Caco-2 (cell line): ENCODE data around the gene PHYHIPL. TPM values are rescaled to one million over a fixed set of nuclear protein-coding genes. Genes with fewer than 3 reads are reported as not detected.

Experiments used
- BruUV-seq: library from RNA; stranded (reverse); fragments of 400-500 nt; replicated peaks from 2 replicates; lab custom pipeline; 2021; lab: Mats Ljungman, UMichigan
- CTCF ChIA-PET: fragments of 300-600 bp; sonication (Branson Sonifier 250); formaldehyde crosslinking; loops from one replicate; lab custom pipeline; 2022; ENCODE audit warnings: antibody characterized with exemption; lab: Charles Lee
- POLR2A ChIA-PET: fragments of 300-600 bp; sonication (Branson Sonifier 250); formaldehyde crosslinking; loops from one replicate; lab custom pipeline; 2022; ENCODE audit warnings: antibody characterized with exemption; lab: Charles Lee
- DNase-seq, 2 experiments: peaks; one replicate each; pipeline versions ENCODE4 v3.0.0 to v3.0.0-alpha.2; 2020 to 2022
- H3K27me3 ChIP-seq: replicated peaks from 2 replicates; pipeline ENCODE4 v1.6.0; 2011; ENCODE audit warnings: low read length; ENCODE audit not compliant: control insufficient read depth, insufficient read depth
- H3K36me3 ChIP-seq: 2 replicates; pipeline ENCODE4 v1.5.1; 2011; ENCODE audit warnings: low read length; ENCODE audit not compliant: control insufficient read depth, insufficient read depth
- H3K4me1 ChIP-seq: fragments of 250-450 bp; sonication (Bioruptor Pico); 2 replicates; pipeline ENCODE4 v1.5.1; 2020; ENCODE audit warnings: mild to moderate bottlenecking
- H3K4me3 ChIP-seq: 2 replicates; pipeline ENCODE4 v1.5.1; 2011; ENCODE audit warnings: low read depth, mild to moderate bottlenecking, control low read depth, low read length
- H3K9me3 ChIP-seq: fragments of 250-450 bp; sonication (Bioruptor Pico); 2 replicates; pipeline ENCODE4 v1.5.1; 2020; ENCODE audit warnings: mild to moderate bottlenecking, moderate library complexity
- H3K27ac Mint-ChIP-seq: one replicate; pipeline ENCODE4 v1.8.0; 2022; ENCODE audit warnings: mixed read lengths; ENCODE audit not compliant: unreplicated experiment
- H3K27me3 Mint-ChIP-seq: one replicate; pipeline ENCODE4 v1.8.0; 2022; ENCODE audit warnings: mixed read lengths; ENCODE audit not compliant: insufficient read depth, unreplicated experiment
- H3K36me3 Mint-ChIP-seq: one replicate; pipeline ENCODE4 v1.8.0; 2022; ENCODE audit warnings: mild to moderate bottlenecking, mixed read lengths; ENCODE audit not compliant: insufficient read depth, unreplicated experiment
- H3K4me1 Mint-ChIP-seq: one replicate; pipeline ENCODE4 v1.8.0; 2022; ENCODE audit warnings: low read depth, mixed read lengths; ENCODE audit not compliant: unreplicated experiment
- H3K4me3 Mint-ChIP-seq: one replicate; pipeline ENCODE4 v1.8.0; 2022; ENCODE audit warnings: mild to moderate bottlenecking, moderate library complexity, mixed read lengths; ENCODE audit not compliant: unreplicated experiment
- H3K9me3 Mint-ChIP-seq: one replicate; pipeline ENCODE4 v1.8.0; 2022; ENCODE audit warnings: mixed read lengths; ENCODE audit not compliant: unreplicated experiment
- CTCF ChIP-seq, 2 experiments: fragments of 200-600 bp in 1 of 2; IDR thresholded peaks; 1 replicate in 1 of 2; 2 replicates in 1 of 2; pipeline versions ENCODE4 v1.5.1 to v1.8.0; 2011 to 2022; ENCODE audit warnings: antibody characterized with exemption in 1 of 2, control low read depth in 1 of 2, inconsistent platforms in 1 of 2, low read depth in 1 of 2, low read length in 1 of 2, mild to moderate bottlenecking in 1 of 2, moderate library complexity in 1 of 2; ENCODE audit not compliant: insufficient read depth in 1 of 2, severe bottlenecking in 1 of 2, unreplicated experiment in 1 of 2
- intact Hi-C: fragments of 100-400 bp; cut with micrococcal nuclease; formaldehyde crosslinking; loops from one replicate; pipeline ENCODE4 v1.10.0; 2022; ENCODE audit not compliant: unreplicated experiment
- total RNA-seq: library from RNA; stranded (reverse); gene quantifications from 2 replicates; pipeline ENCODE4 v1.2.3, GENCODE V29; 2022

PHYHIPL gene
- total RNA-seq, 1 experiment from 2014 or later = 48.1 TPM

- intact Hi-C loops = loop anchor here (5.0 to 10.0 kb wide), 2 partner anchors 119 to 571 kb away; partner anchors contain the start of gene FAM13C
- Mint-ChIP-seq H3K9me3 (peaks cover 8% of the 10 kb centered on the region), H3K4me3 (no peak overlapping the region), H3K27ac (no peak overlapping the region), H3K4me1 (peaks cover 13% of the 10 kb centered on the region), H3K36me3 (peaks cover 65% of the 10 kb centered on the region), H3K27me3 (no peaks in the 10 kb centered on the region)
- BruUV-seq = no TSS peak
- no peak for DNase-seq
- CTCF ChIA-PET = no interaction called here
- Histone ChIP-seq H3K4me1 (no peaks in the 10 kb centered on the region), H3K27me3 (no peaks in the 10 kb centered on the region), H3K9me3 (no peaks in the 10 kb centered on the region; the same call in 1 of the 2 replicates), H3K36me3 (peaks cover 10% of the 10 kb centered on the region; the same call in 1 of the 2 replicates), H3K4me3 (no peak overlapping the region)
- no peak for TF ChIP-seq CTCF (IDR thresholded peaks at IDR 0.05; ENCODE audit: insufficient read depth in 1 of 2, low read depth in 1 of 2, low read length in 1 of 2, severe bottlenecking in 1 of 2, unreplicated experiment in 1 of 2)
- POLR2A ChIA-PET = no interaction called here
Observed at GRCh38 chr10:59243611-59244195, 67.3 kb downstream of the PHYHIPL start.

- intact Hi-C loops = loop anchor here (5.0 to 10.0 kb wide), 2 partner anchors 117 to 570 kb away; partner anchors contain the start of gene FAM13C
- BruUV-seq = no TSS peak
Observed at GRCh38 chr10:59244871-59245270, 68.4 kb downstream of the PHYHIPL start.

GRCh38 chr10:59245686-59246085 is 69.2 kb downstream of the PHYHIPL start:
- H3K4me3 Mint-ChIP-seq = no peak overlapping the region
- Histone ChIP-seq H3K36me3 (peaks cover 7% of the 10 kb centered on the region; the same call in 1 of the 2 replicates), H3K27me3 (no peaks in the 10 kb centered on the region), H3K4me1 (no peaks in the 10 kb centered on the region), H3K4me3 (no peak overlapping the region), H3K9me3 (no peaks in the 10 kb centered on the region)
- CTCF ChIA-PET = no interaction called here
- no peak for DNase-seq
- no peak overlapping the region for H3K27ac Mint-ChIP-seq
- BruUV-seq = TSS peak; percentile 16
- POLR2A ChIA-PET = no interaction called here
- intact Hi-C loops = loop anchor here (10.0 kb wide), 1 partner anchor 569 kb away; no protein-coding TSS in a partner anchor
- H3K27me3 Mint-ChIP-seq = no peaks in the 10 kb centered on the region
- TF ChIP-seq CTCF (IDR thresholded peaks at IDR 0.05; ENCODE audit: insufficient read depth in 1 of 2, low read depth in 1 of 2, low read length in 1 of 2, severe bottlenecking in 1 of 2, unreplicated experiment in 1 of 2) = no peak
- no peaks in the 10 kb centered on the region for H3K9me3 Mint-ChIP-seq
- peaks cover 13% of the 10 kb centered on the region for H3K4me1 Mint-ChIP-seq
- peaks cover 57% of the 10 kb centered on the region for H3K36me3 Mint-ChIP-seq

More at GRCh38 chr10:59244871-59245270, 68.4 kb downstream of the PHYHIPL start:
- Histone ChIP-seq H3K4me3 (no peak overlapping the region), H3K36me3 (peaks cover 7% of the 10 kb centered on the region; the same call in 1 of the 2 replicates), H3K27me3 (no peaks in the 10 kb centered on the region), H3K9me3 (no peaks in the 10 kb centered on the region), H3K4me1 (no peaks in the 10 kb centered on the region)
- no peak for TF ChIP-seq CTCF (IDR thresholded peaks at IDR 0.05; ENCODE audit: insufficient read depth in 1 of 2, low read depth in 1 of 2, low read length in 1 of 2, severe bottlenecking in 1 of 2, unreplicated experiment in 1 of 2)
- Mint-ChIP-seq H3K36me3 (peaks cover 57% of the 10 kb centered on the region), H3K27me3 (no peaks in the 10 kb centered on the region), H3K4me1 (peaks cover 13% of the 10 kb centered on the region), H3K9me3 (no peaks in the 10 kb centered on the region), H3K27ac (no peak overlapping the region), H3K4me3 (no peak overlapping the region)
- ChIA-PET CTCF (no interaction called here), POLR2A (no interaction called here)
- DNase-seq = no peak
